Measurements from ENCODE around the gene CSNK1G3.

Gene CSNK1G3

DNA sequence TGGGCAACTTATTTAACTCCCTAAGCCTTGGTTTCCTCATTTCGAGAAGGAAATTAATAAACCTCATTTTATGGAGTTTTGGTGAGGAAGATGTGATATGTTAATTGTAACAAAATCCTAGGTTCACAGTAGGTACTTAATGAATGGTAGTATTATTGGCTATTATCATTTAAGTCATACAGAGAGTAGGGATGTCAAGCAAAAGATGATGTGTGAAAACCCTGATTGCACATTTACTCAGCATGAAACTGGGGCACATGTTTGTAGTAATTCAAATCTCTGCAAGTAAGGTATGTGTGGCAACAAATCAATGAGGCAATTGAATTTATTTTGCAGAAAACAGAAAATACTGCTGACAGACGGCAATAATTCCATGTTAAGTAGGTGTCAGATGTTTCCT is 127.3 kb downstream of the CSNK1G3 start:
- no peaks in the 10 kb centered on the region for H3K4me1 ChIP-seq (ENCODE audit: control insufficient read depth in 2 of 2, insufficient read depth in 1 of 2, low read depth in 1 of 2, low read length in 2 of 2)
- no peak overlapping the region for H3K14ac ChIP-seq (ENCODE audit: low read length)
- H3K27me3 ChIP-seq (ENCODE audit: control insufficient read depth in 3 of 3, insufficient read depth in 3 of 3, low read depth in 1 of 3, low read length in 3 of 3) = peaks cover 0 to 3% (median 0%) of the 10 kb centered on the region in 3 experiments
- no peak overlapping the region for H3K27ac ChIP-seq (replicated peaks; ENCODE audit: low read length)
- H3K18ac ChIP-seq (ENCODE audit: low read length) = no peak overlapping the region
- no CpG with 5 or more reads among the region's 2 CpGs for WGBS, 2 donors (ENCODE audit: extremely low coverage in 2 of 2, insufficient read length in 2 of 2, insufficient replicate concordance in 1 of 2)
- H3K23ac ChIP-seq (ENCODE audit: low read depth, low read length, poor library complexity) = no peak overlapping the region
- no peak overlapping the region for H2BK12ac ChIP-seq (ENCODE audit: low read length)
- no peak overlapping the region for H3K4me3 ChIP-seq (ENCODE audit: low read length in 2 of 2)
- H3K4ac ChIP-seq (ENCODE audit: low read length) = no peak overlapping the region
- H3K4me2 ChIP-seq (ENCODE audit: insufficient read depth, low read length, poor library complexity, severe bottlenecking) = no peak overlapping the region
- H4K8ac ChIP-seq (ENCODE audit: low read depth, low read length) = no peak overlapping the region
- H3K9ac ChIP-seq (ENCODE audit: low read depth, low read length, poor library complexity) = no peak overlapping the region
- H2BK120ac ChIP-seq (ENCODE audit: low read depth, low read length) = no peak overlapping the region
- H2AFZ ChIP-seq (ENCODE audit: low read length) = no peak overlapping the region
- H2BK5ac ChIP-seq (ENCODE audit: low read length) = no peak overlapping the region
- no peak overlapping the region for H4K91ac ChIP-seq (ENCODE audit: low read depth, low read length, poor library complexity)
- DNase-seq (ENCODE audit: low spot score) = no peak
- H3K9me3 ChIP-seq (replicated peaks in 1 of 2; ENCODE audit: control insufficient read depth in 2 of 2, insufficient read depth in 1 of 2, low read depth in 1 of 2, low read length in 2 of 2) = no peaks in the 10 kb centered on the region
- no peaks in the 10 kb centered on the region for H3K79me1 ChIP-seq (ENCODE audit: low read depth, low read length)
- H2BK15ac ChIP-seq (ENCODE audit: low read length) = no peak overlapping the region
- no peaks in the 10 kb centered on the region for H3K36me3 ChIP-seq (replicated peaks in 1 of 2; ENCODE audit: control insufficient read depth in 2 of 2, insufficient read depth in 2 of 2, low read length in 2 of 2)
- H2AK5ac ChIP-seq (ENCODE audit: low read depth, low read length) = no peak overlapping the region

- no peak overlapping the region for H3K14ac ChIP-seq (ENCODE audit: low read length)
- no peak overlapping the region for H2AK5ac ChIP-seq (ENCODE audit: low read depth, low read length)
- no peak overlapping the region for H3K18ac ChIP-seq (ENCODE audit: low read length)
- H4K91ac ChIP-seq (ENCODE audit: low read depth, low read length, poor library complexity) = no peak overlapping the region
- H2AFZ ChIP-seq (ENCODE audit: low read length) = no peak overlapping the region
- peaks cover 0 to 3% (median 0%) of the 10 kb centered on the region in 3 experiments for H3K27me3 ChIP-seq (ENCODE audit: control insufficient read depth in 3 of 3, insufficient read depth in 3 of 3, low read depth in 1 of 3, low read length in 3 of 3)
- DNase-seq (ENCODE audit: low spot score) = no peak
- no peak overlapping the region for H2BK15ac ChIP-seq (ENCODE audit: low read length)
- no peaks in the 10 kb centered on the region for H3K79me1 ChIP-seq (ENCODE audit: low read depth, low read length)
- no peak overlapping the region for H3K4me3 ChIP-seq (ENCODE audit: low read length in 2 of 2)
- no CpG with 5 or more reads among the region's 1 CpG for WGBS, 2 donors (ENCODE audit: extremely low coverage in 2 of 2, insufficient read length in 2 of 2, insufficient replicate concordance in 1 of 2)
- H3K36me3 ChIP-seq (replicated peaks in 1 of 2; ENCODE audit: control insufficient read depth in 2 of 2, insufficient read depth in 2 of 2, low read length in 2 of 2) = no peaks in the 10 kb centered on the region
- no peak overlapping the region for H2BK120ac ChIP-seq (ENCODE audit: low read depth, low read length)
- H3K9ac ChIP-seq (ENCODE audit: low read depth, low read length, poor library complexity) = no peak overlapping the region
- H3K9me3 ChIP-seq (replicated peaks in 1 of 2; ENCODE audit: control insufficient read depth in 2 of 2, insufficient read depth in 1 of 2, low read depth in 1 of 2, low read length in 2 of 2) = no peaks in the 10 kb centered on the region
- no peak overlapping the region for H3K4ac ChIP-seq (ENCODE audit: low read length)
- no peak overlapping the region for H2BK12ac ChIP-seq (ENCODE audit: low read length)
- H2BK5ac ChIP-seq (ENCODE audit: low read length) = no peak overlapping the region
- no peak overlapping the region for H4K8ac ChIP-seq (ENCODE audit: low read depth, low read length)
- H3K4me2 ChIP-seq (ENCODE audit: insufficient read depth, low read length, poor library complexity, severe bottlenecking) = no peak overlapping the region
- H3K4me1 ChIP-seq (ENCODE audit: control insufficient read depth in 2 of 2, insufficient read depth in 1 of 2, low read depth in 1 of 2, low read length in 2 of 2) = no peaks in the 10 kb centered on the region
- H3K27ac ChIP-seq (replicated peaks; ENCODE audit: low read length) = no peak overlapping the region
- no peak overlapping the region for H3K23ac ChIP-seq (ENCODE audit: low read depth, low read length, poor library complexity)
Observed at GRCh38 chr5:123645024-123645603, 133.1 kb downstream of the CSNK1G3 start.

DNA sequence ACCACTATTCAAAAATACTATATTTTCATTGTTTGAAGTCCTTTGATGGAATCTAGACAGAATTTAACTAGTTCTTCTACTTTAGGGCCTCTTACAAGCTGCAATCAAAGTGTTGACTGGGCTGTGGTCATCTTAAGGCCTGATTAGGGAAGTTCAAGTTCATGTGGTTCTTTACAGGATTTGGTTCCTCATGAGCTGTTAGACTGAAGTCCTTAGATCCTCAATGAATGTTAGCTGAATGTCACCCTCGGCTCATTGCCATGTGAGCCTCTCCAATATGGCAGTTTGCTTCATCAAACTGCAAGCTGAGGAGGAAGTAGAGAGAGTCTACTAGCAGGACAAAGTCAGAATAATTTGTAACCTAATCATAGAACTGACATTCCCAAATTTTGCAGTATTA is 135.1 kb downstream of the CSNK1G3 start:
- Histone ChIP-seq H3K18ac (ENCODE audit: low read length) (no peak overlapping the region), H2BK12ac (ENCODE audit: low read length) (no peak overlapping the region), H2BK120ac (ENCODE audit: low read depth, low read length) (no peak overlapping the region), H3K4me1 (ENCODE audit: control insufficient read depth in 2 of 2, insufficient read depth in 1 of 2, low read depth in 1 of 2, low read length in 2 of 2) (no peaks in the 10 kb centered on the region), H2BK15ac (ENCODE audit: low read length) (no peak overlapping the region), H3K23ac (ENCODE audit: low read depth, low read length, poor library complexity) (no peak overlapping the region), H3K4me3 (ENCODE audit: low read length in 2 of 2) (no peak overlapping the region), H3K14ac (ENCODE audit: low read length) (no peak overlapping the region), H3K36me3 (replicated peaks in 1 of 2; ENCODE audit: control insufficient read depth in 2 of 2, insufficient read depth in 2 of 2, low read length in 2 of 2) (no peaks in the 10 kb centered on the region), H3K27ac (replicated peaks; ENCODE audit: low read length) (no peak overlapping the region), H3K79me1 (ENCODE audit: low read depth, low read length) (no peaks in the 10 kb centered on the region), H3K9me3 (replicated peaks in 1 of 2; ENCODE audit: control insufficient read depth in 2 of 2, insufficient read depth in 1 of 2, low read depth in 1 of 2, low read length in 2 of 2) (no peaks in the 10 kb centered on the region), H2AFZ (ENCODE audit: low read length) (no peak overlapping the region), H3K27me3 (ENCODE audit: control insufficient read depth in 3 of 3, insufficient read depth in 3 of 3, low read depth in 1 of 3, low read length in 3 of 3) (no peaks in the 10 kb centered on the region), H3K4ac (ENCODE audit: low read length) (no peak overlapping the region), H4K8ac (ENCODE audit: low read depth, low read length) (no peak overlapping the region), H2AK5ac (ENCODE audit: low read depth, low read length) (no peak overlapping the region), H3K4me2 (ENCODE audit: insufficient read depth, low read length, poor library complexity, severe bottlenecking) (no peak overlapping the region), H2BK5ac (ENCODE audit: low read length) (no peak overlapping the region), H3K9ac (ENCODE audit: low read depth, low read length, poor library complexity) (no peak overlapping the region), H4K91ac (ENCODE audit: low read depth, low read length, poor library complexity) (no peak overlapping the region)
- no peak for DNase-seq (ENCODE audit: low spot score)
- WGBS, 2 donors (ENCODE audit: extremely low coverage in 2 of 2, insufficient read length in 2 of 2, insufficient replicate concordance in 1 of 2) = no CpG with 5 or more reads among the region's 1 CpG

GRCh38 chr5:123651234-123651633 is 139.3 kb downstream of the CSNK1G3 start:
- no peaks in the 10 kb centered on the region for H3K27me3 ChIP-seq (ENCODE audit: control insufficient read depth in 3 of 3, insufficient read depth in 3 of 3, low read depth in 1 of 3, low read length in 3 of 3)
- H2AK5ac ChIP-seq (ENCODE audit: low read depth, low read length) = no peak overlapping the region
- H2BK15ac ChIP-seq (ENCODE audit: low read length) = no peak overlapping the region
- H2BK12ac ChIP-seq (ENCODE audit: low read length) = no peak overlapping the region
- peaks cover 0 to 4% of the 10 kb centered on the region in 2 donors for H3K9me3 ChIP-seq (replicated peaks in 1 of 2; ENCODE audit: control insufficient read depth in 2 of 2, insufficient read depth in 1 of 2, low read depth in 1 of 2, low read length in 2 of 2)
- H3K4me2 ChIP-seq (ENCODE audit: insufficient read depth, low read length, poor library complexity, severe bottlenecking) = no peak overlapping the region
- no peak overlapping the region for H3K4me3 ChIP-seq (ENCODE audit: low read length in 2 of 2)
- no peak overlapping the region for H3K27ac ChIP-seq (replicated peaks; ENCODE audit: low read length)
- no peak overlapping the region for H4K91ac ChIP-seq (ENCODE audit: low read depth, low read length, poor library complexity)
- no peak overlapping the region for H3K18ac ChIP-seq (ENCODE audit: low read length)
- DNase-seq (ENCODE audit: low spot score) = no peak
- H3K14ac ChIP-seq (ENCODE audit: low read length) = no peak overlapping the region
- no peak overlapping the region for H2BK120ac ChIP-seq (ENCODE audit: low read depth, low read length)
- no peaks in the 10 kb centered on the region for H3K4me1 ChIP-seq (ENCODE audit: control insufficient read depth in 2 of 2, insufficient read depth in 1 of 2, low read depth in 1 of 2, low read length in 2 of 2)
- WGBS, 2 donors (ENCODE audit: extremely low coverage in 2 of 2, insufficient read length in 2 of 2, insufficient replicate concordance in 1 of 2) = no CpG with 5 or more reads among the region's 4 CpGs
- H3K79me1 ChIP-seq (ENCODE audit: low read depth, low read length) = no peaks in the 10 kb centered on the region
- no peak overlapping the region for H2AFZ ChIP-seq (ENCODE audit: low read length)
- H3K9ac ChIP-seq (ENCODE audit: low read depth, low read length, poor library complexity) = no peak overlapping the region
- no peak overlapping the region for H4K8ac ChIP-seq (ENCODE audit: low read depth, low read length)
- H3K36me3 ChIP-seq (replicated peaks in 1 of 2; ENCODE audit: control insufficient read depth in 2 of 2, insufficient read depth in 2 of 2, low read length in 2 of 2) = no peaks in the 10 kb centered on the region
- H2BK5ac ChIP-seq (ENCODE audit: low read length) = no peak overlapping the region
- H3K23ac ChIP-seq (ENCODE audit: low read depth, low read length, poor library complexity) = no peak overlapping the region
- H3K4ac ChIP-seq (ENCODE audit: low read length) = no peak overlapping the region
